MCF 10A (cell line): ENCODE data around the gene MTERF2. TPM values are rescaled to one million over a fixed set of nuclear protein-coding genes. Genes with fewer than 3 reads are reported as not detected.
A peak's percentile ranks its signal among the peaks of the same experiment; 100 is the strongest.

Experiments
- BruUV-seq: library from RNA; stranded (reverse); fragments of 400-500 nt; replicated peaks from 2 replicates; lab custom pipeline; 2021; lab: Mats Ljungman, UMichigan
- CTCF ChIA-PET: fragments of 300-600 bp; sonication (Branson Sonifier 250); formaldehyde crosslinking; extraction: SDS; loops from one replicate; lab custom pipeline; 2021; ENCODE audit warnings: antibody characterized with exemption, inconsistent platforms; lab: Yijun Ruan, JAX
- POLR2A ChIA-PET: fragments of 300-600, 350-650 bp; sonication (Branson Sonifier 250); formaldehyde crosslinking; extraction: SDS; loops from one replicate; lab custom pipeline; 2020; ENCODE audit warnings: antibody characterized with exemption, inconsistent platforms; lab: Yijun Ruan, JAX
- DNase-seq: peaks from one replicate; pipeline ENCODE4 v3.0.0-alpha.2; 2018; ENCODE audit not compliant: unreplicated experiment
- H3K27ac Mint-ChIP-seq: one replicate; pipeline ENCODE4 v1.8.0; 2022; ENCODE audit warnings: mild to moderate bottlenecking, low read depth, mixed read lengths; ENCODE audit not compliant: unreplicated experiment
- H3K27me3 Mint-ChIP-seq: one replicate; pipeline ENCODE4 v1.8.0; 2022; ENCODE audit warnings: mixed read lengths; ENCODE audit not compliant: insufficient read depth, unreplicated experiment
- H3K36me3 Mint-ChIP-seq: one replicate; pipeline ENCODE4 v1.8.0; 2022; ENCODE audit warnings: mild to moderate bottlenecking, moderate library complexity, mixed read lengths; ENCODE audit not compliant: insufficient read depth, unreplicated experiment
- H3K4me1 Mint-ChIP-seq: one replicate; pipeline ENCODE4 v1.8.0; 2022; ENCODE audit warnings: mixed read lengths; ENCODE audit not compliant: insufficient read depth, unreplicated experiment
- H3K4me3 Mint-ChIP-seq: one replicate; pipeline ENCODE4 v1.8.0; 2022; ENCODE audit warnings: mild to moderate bottlenecking, moderate library complexity, mixed read lengths; ENCODE audit not compliant: unreplicated experiment
- H3K9me3 Mint-ChIP-seq: one replicate; pipeline ENCODE4 v1.8.0; 2022; ENCODE audit warnings: mixed read lengths; ENCODE audit not compliant: unreplicated experiment
- CTCF ChIP-seq: fragments of 200-600 bp; IDR thresholded peaks from one replicate; pipeline ENCODE4 v1.8.0; 2022; ENCODE audit warnings: antibody characterized with exemption, mild to moderate bottlenecking; ENCODE audit not compliant: unreplicated experiment
- intact Hi-C: fragments of 100-400 bp; cut with micrococcal nuclease; formaldehyde crosslinking; loops from 2 replicates; pipeline ENCODE4 v1.14.1; 2022
- total RNA-seq: library from RNA; stranded (reverse); gene quantifications from 2 replicates; pipeline ENCODE4 v1.2.3, GENCODE V29; 2022

The MTERF2 gene
- total RNA-seq, 1 experiment from 2014 or later, result 9.3 TPM

DNA sequence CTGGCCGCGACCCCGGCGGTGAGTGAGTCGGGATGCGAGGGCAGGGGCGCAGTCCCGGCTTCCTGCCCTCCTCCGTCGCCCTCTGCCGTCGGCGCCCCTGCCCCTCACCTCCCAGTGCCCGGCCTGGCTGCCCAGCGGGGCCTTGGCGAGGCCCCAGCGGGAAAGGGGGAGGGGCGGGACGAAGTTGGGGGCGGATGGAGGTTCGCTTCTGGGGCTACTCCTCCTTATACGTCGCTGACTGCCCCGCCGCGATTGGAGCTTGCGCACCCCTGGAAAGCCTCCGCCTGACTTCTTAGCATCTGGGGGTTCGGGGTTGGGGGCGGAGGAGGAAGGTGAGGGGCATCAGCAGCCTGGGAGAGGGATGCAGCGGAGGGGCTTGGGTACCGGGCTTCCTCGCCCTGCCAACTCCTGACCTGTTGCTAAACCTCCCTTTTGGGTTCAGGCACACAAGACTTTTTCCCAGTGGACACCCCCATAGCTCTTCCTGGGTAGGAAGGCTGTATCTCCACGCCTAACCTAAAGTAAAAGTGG is 30.8 kb downstream of the MTERF2 start:
- H3K27ac Mint-ChIP-seq, result peak overlapping the region; percentile 95
- peak; percentile 57 for DNase-seq
- H3K4me3 Mint-ChIP-seq, result peak overlapping the region; percentile 95
- H3K27me3 Mint-ChIP-seq, result no peaks in the 10 kb centered on the region
- peaks cover 14% of the 10 kb centered on the region for H3K4me1 Mint-ChIP-seq
- H3K9me3 Mint-ChIP-seq, result no peaks in the 10 kb centered on the region
- ChIA-PET POLR2A (interaction anchor here (0.6 to 3.0 kb wide), 16 partner anchors 9 to 1395 kb away, joined by 3 to 24 read pairs (median 5); partner anchors contain the start of genes CRY1, MTERF2 and POLR3B), CTCF (interaction anchor here (0.6 to 1.6 kb wide), 6 partner anchors 9 to 568 kb away, joined by 3 to 5 read pairs (median 3); no protein-coding TSS in a partner anchor)
- H3K36me3 Mint-ChIP-seq, result peaks cover 16% of the 10 kb centered on the region
- intact Hi-C loops, result loop anchor here (1.0 to 5.0 kb wide), 2 partner anchors 136 to 561 kb away; no protein-coding TSS in a partner anchor
- no TSS peak for BruUV-seq
- TF ChIP-seq CTCF, result no peak

- Mint-ChIP-seq H3K27ac (peak within 1 kb of the TSS; percentile 95), H3K9me3 (no peaks in the 10 kb centered on the region), H3K4me3 (peak within 1 kb of the TSS; percentile 95), H3K4me1 (peaks cover 9% of the 10 kb centered on the region), H3K36me3 (peaks cover 11% of the 10 kb centered on the region), H3K27me3 (no peaks in the 10 kb centered on the region)
- peak; percentile 86 for DNase-seq
- BruUV-seq, result no TSS peak
- POLR2A ChIA-PET, result interaction anchor here (0.6 to 3.0 kb wide), 15 partner anchors 9 to 1396 kb away, joined by 3 to 24 read pairs (median 5); partner anchors contain the start of genes CRY1, MTERF2 and POLR3B
- CTCF ChIA-PET, result interaction anchor here (0.6 to 1.6 kb wide), 5 partner anchors 9 to 568 kb away, joined by 3 to 5 read pairs (median 3); no protein-coding TSS in a partner anchor
- intact Hi-C loops, result loop anchor here (1.0 to 5.0 kb wide), 2 partner anchors 137 to 562 kb away; no protein-coding TSS in a partner anchor
- no peak for TF ChIP-seq CTCF
Observed at GRCh38 chr12:106955377-106956047, 31.4 kb downstream of the MTERF2 start, which contains the start of gene TMEM263. Gene TMEM263, plus strand, starts transcription at chr12:106955907. Its CDS starts 11,210 bp downstream, at chr12:106967117.

GRCh38 chr12:106954462-106955376 is 32.2 kb downstream of the MTERF2 start:
- POLR2A ChIA-PET, result interaction anchor here (0.6 to 3.0 kb wide), 8 partner anchors 9 to 597 kb away, joined by 3 to 24 read pairs (median 4); partner anchors contain the start of genes CRY1, MTERF2 and POLR3B
- peaks cover 6% of the 10 kb centered on the region for H3K36me3 Mint-ChIP-seq
- TSS peak; percentile 48 for BruUV-seq

More at GRCh38 chr12:106954462-106955376, 32.2 kb downstream of the MTERF2 start:
- intact Hi-C loops, result loop anchor here (5.0 kb wide), 1 partner anchor 563 kb away; no protein-coding TSS in a partner anchor
- TF ChIP-seq CTCF, result no peak
- CTCF ChIA-PET, result interaction anchor here (0.6 to 1.6 kb wide), 3 partner anchors 8 to 567 kb away, joined by 3 to 4 read pairs (median 4); no protein-coding TSS in a partner anchor
- Mint-ChIP-seq H3K4me1 (peaks cover 9% of the 10 kb centered on the region), H3K9me3 (no peaks in the 10 kb centered on the region), H3K27ac (peak overlapping the region; percentile 89), H3K4me3 (peak overlapping the region; percentile 95), H3K27me3 (no peaks in the 10 kb centered on the region)
- no peak for DNase-seq
